DMS79 treated with DMSO at 0.1 percent for 48 hours (cell line): ENCODE results near the gene SPECC1.
A peak's percentile ranks its signal among the peaks of the same experiment; 100 is the strongest.
"Not testable (repeated sequence)": the region's sequence is repeated elsewhere in the genome, so short reads cannot be mapped to it uniquely, and the experiment has no call there.

ENCODE experiments used
- DNase-seq: peaks from one replicate; lab custom pipeline; 2025; lab: John Stamatoyannopoulos, UW

Gene SPECC1

GRCh38 chr17:20174588-20175265 is 165.6 kb downstream of the SPECC1 start:
- DNase-seq: no peak

- DNase-seq: no peak
These were observed 169.9 kb downstream of the SPECC1 start for GRCh38 chr17:20179041-20179440.

- DNase-seq: no peak
These were observed 171.5 kb downstream of the SPECC1 start for GRCh38 chr17:20180661-20181060.

- DNase-seq: no peak
These were observed 175.0 kb downstream of the SPECC1 start for GRCh38 chr17:20184181-20184580.

GRCh38 chr17:20184977-20185619 is 175.9 kb downstream of the SPECC1 start:
- no peak for DNase-seq

GRCh38 chr17:20187049-20187448 is 177.9 kb downstream of the SPECC1 start:
- no peak for DNase-seq

GRCh38 chr17:20189302-20189701 is 180.1 kb downstream of the SPECC1 start:
- DNase-seq: no peak

GRCh38 chr17:20189979-20190378 is 180.8 kb downstream of the SPECC1 start:
- no peak for DNase-seq

- no peak for DNase-seq
These were observed 181.4 kb downstream of the SPECC1 start for GRCh38 chr17:20190605-20191004.

- no peak for DNase-seq
These were observed 181.9 kb downstream of the SPECC1 start for GRCh38 chr17:20191056-20191455.

GRCh38 chr17:20196286-20196685 is 187.1 kb downstream of the SPECC1 start:
- not testable (repeated sequence) for DNase-seq

- DNase-seq: no peak
These were observed 188.2 kb downstream of the SPECC1 start for GRCh38 chr17:20197272-20197926.

- DNase-seq: no peak
These were observed 191.0 kb downstream of the SPECC1 start for GRCh38 chr17:20200016-20200795.

GRCh38 chr17:20200865-20201458 is 191.8 kb downstream of the SPECC1 start:
- no peak for DNase-seq

- peak; percentile 53 for DNase-seq
These were observed 193.0 kb downstream of the SPECC1 start for GRCh38 chr17:20202141-20202621.

GRCh38 chr17:20203018-20203417 is 193.9 kb downstream of the SPECC1 start:
- no peak for DNase-seq

GRCh38 chr17:20203761-20204263 is 194.7 kb downstream of the SPECC1 start:
- DNase-seq: no peak

GRCh38 chr17:20205609-20206008 is 196.4 kb downstream of the SPECC1 start:
- DNase-seq: no peak

- DNase-seq: no peak
These were observed 196.9 kb downstream of the SPECC1 start for GRCh38 chr17:20206068-20206467.

GRCh38 chr17:20206591-20206990 is 197.4 kb downstream of the SPECC1 start:
- no peak for DNase-seq

- DNase-seq: no peak
These were observed 198.3 kb downstream of the SPECC1 start for GRCh38 chr17:20207262-20207985.
